HG02943 (cell line): Measurements from ENCODE around the gene FHIT.

Experiments
- ATAC-seq: cut with Tn5 transposase; IDR thresholded peaks from one replicate; pipeline ENCODE4 v1.9.1; 2021; ENCODE audit warnings: mild to moderate bottlenecking, low read depth, moderate library complexity; ENCODE audit not compliant: unreplicated experiment

FHIT gene

GRCh38 chr3:59885899-59886400 lies 1365.3 kb downstream of the FHIT start:
- no peak for ATAC-seq

- no peak for ATAC-seq
These were observed 1366.2 kb downstream of the FHIT start for GRCh38 chr3:59885101-59885500.

DNA sequence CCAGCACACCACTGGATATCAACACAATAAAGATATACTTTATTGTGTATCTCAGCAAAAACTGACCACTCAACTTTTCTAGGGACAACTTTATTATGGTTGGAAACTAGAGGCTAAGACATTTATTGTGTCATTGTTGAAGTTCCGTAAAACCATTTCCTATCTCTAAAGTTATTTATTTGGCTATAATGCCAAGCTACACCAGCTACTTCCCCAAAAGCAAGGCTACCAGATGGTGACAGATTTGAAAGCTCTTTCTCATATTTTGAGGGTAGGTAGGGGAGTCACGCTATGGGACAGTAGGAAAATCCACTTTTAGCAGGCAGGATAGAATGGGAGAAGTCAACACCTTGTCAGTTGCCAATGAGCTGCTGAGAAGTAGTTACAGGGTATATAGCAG lies 1366.8 kb downstream of the FHIT start:
- no peak for ATAC-seq

GRCh38 chr3:59882746-59883145 lies 1368.5 kb downstream of the FHIT start:
- no peak for ATAC-seq

DNA sequence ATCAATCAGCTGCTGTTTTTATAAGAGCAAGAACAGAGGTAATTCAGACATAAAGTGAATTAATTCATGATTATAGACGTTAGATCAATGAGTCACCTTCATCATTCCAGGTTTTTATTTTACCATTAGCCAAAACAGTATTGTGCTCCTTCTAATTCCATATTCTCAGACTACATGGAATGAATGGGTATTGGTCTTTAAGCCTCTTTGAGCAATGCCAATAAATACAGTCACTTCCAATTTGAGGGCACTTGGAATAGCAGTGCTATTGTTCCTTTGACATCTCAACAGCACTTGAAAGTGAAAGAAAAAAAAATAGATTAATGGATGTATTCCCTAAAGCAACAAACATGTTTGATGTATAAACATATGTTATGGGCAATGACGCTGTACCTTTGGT lies 1370.5 kb downstream of the FHIT start:
- no peak for ATAC-seq

DNA sequence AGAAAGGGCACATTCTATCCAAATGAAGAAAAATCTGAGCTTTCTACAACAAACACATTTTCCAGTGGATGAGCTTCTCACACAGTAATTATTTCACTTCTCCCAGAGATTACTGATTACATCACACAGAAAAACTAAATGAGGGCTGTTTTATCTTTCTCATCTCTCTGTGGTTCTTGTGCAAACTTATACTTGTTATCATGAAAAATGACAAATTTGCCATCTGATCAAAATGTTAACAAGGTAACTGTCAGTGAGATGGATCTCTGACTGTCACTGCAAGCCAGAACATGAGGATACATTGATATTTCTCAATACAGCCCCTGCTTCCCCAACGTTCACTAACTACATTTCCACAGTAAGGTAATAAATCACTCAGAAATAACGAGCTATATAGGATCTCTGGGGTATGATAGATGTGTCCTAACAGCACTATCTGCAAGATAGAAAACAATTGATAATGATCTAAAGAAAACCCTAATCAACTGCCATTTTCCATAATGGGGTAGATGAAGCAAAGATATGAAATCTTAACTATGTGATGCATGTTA lies 1372.1 kb downstream of the FHIT start:
- ATAC-seq: no peak

GRCh38 chr3:59878038-59878427 lies 1373.2 kb downstream of the FHIT start:
- no peak for ATAC-seq

- no peak for ATAC-seq
These were observed 1373.8 kb downstream of the FHIT start for GRCh38 chr3:59877263-59878037.

- ATAC-seq: no peak
These were observed 1374.7 kb downstream of the FHIT start for GRCh38 chr3:59876533-59877062.

DNA sequence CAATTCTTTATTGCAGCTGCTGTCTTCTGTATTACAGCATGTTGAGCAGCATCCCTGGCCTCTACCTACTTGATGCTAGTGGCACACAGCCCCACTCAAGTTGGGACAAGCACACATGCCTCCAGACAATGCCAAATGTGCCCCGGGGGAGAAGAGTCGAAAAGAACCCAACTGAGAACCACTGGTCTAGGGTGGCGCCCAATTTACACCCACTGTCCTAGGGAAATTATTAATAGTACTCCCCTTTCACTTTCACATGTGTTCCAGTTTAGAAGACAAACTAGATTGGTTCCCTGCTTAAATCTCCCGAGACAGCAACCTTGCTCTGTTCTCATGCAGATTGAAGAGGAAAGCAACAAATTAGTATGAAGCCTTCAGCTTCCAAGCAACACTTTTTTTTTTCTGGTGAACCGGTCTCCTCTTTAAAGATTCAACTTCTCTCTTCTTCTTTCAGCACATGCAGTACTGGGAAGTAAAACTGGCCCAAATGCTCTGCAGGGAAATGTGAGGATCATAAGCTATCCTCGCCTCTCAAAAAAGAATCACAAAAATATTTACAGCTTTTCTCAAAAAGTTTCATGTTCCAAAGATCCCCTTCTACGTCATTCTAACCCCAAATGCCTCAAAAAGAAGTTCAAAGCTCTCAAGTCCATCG lies 1377.5 kb downstream of the FHIT start:
- no peak for ATAC-seq

DNA sequence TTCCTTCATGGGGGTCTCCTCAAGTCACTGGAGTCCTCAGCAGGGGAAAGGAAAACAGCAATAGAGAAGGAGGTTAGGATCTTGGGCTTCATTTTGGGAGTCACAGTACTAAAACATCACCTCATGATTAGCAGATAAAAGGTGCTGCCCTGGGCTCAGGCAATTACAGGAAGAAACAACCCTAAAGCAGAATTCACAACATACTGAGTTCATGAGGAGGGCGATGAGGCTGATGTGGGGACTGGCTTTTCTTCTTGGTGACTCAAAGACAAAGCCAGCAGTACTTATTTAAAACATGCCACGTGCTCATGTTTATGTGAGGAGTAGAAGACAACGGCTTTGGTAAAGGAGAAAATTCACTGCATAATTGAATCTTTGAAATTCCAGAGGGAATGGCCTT lies 1379.1 kb downstream of the FHIT start:
- ATAC-seq: no peak

GRCh38 chr3:59867185-59868002 lies 1383.9 kb downstream of the FHIT start:
- no peak for ATAC-seq

GRCh38 chr3:59866076-59866475 lies 1385.2 kb downstream of the FHIT start:
- ATAC-seq: no peak

DNA sequence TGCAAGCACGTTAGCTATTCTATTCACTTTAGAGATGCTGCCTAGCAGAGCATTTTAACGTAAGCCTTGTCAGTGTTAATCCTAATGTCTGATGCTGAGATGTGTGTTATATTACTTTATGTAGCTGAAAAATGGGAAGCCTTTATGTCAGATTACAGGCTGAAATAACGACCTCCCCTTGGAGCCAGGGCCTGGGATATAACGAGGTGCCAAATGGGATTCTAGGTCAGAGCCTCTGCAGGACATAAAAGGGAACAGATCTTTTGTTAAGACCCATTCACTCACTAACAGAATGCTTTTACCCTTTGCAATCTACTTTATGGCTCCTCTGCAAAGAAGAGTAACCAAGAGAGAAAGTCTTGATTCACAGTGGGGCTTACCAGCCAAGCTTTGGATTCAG lies 1385.9 kb downstream of the FHIT start:
- no peak for ATAC-seq

GRCh38 chr3:59862686-59863085 lies 1388.6 kb downstream of the FHIT start:
- no peak for ATAC-seq

DNA sequence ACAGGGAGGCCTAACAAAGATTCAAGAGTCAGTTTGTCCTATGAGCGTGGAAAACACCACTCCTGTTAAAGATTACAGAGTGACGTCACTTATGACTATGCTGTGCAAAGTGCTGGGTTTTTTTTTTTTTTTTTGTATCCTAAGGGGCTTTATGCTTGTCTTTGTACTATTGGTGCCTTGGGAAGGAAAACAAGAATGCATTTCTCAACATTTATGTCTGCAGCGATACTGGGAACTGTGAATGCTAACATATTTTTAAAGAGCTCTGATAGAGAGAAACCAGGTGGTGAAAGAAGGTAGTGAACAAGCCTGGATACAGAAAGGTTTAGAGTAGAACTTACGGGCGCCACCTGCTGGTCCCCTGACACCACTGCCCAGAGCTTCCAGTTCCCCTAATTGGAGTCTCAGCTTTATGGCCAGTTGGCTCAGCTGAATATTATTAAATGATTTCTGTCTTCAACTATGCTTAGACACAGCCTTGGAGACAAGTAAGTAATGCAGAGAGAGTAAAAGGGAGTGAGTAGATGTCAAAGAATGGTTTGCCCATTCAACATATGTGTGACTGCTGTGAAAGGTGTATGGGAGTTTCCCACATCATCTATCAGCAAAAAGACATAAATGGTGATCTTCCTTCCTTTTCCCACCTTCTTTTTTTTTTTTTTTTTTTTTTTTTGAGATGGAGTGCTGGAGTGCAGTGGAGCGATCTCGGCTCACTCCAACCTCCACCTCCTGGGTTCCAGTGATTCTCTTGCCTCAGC lies 1393.5 kb downstream of the FHIT start:
- ATAC-seq: peak; percentile 96

DNA sequence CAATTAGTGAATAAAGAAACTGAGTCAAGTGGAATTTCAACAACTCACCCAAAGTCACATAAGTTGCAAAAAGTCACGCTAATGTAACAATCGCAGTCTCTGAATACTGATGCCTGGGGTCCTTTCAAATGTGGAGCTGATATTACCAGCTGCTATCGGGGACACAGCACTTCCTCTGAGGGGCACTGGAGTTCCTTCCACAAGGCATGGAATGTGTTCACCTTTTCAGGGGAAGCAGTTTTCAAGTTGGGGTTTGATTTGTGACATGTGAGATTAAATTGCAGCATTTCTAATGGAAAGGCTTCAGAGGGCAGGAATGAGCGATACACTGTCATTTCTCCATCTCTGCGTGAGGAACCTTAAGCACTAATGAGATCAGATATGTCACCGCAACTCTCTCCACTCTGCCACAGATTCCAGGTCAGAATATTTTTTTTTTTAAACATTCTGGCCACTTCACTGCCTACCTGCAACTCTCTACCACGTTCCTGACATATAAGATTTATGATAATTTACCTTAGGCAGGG lies 1394.3 kb downstream of the FHIT start:
- no peak for ATAC-seq

DNA sequence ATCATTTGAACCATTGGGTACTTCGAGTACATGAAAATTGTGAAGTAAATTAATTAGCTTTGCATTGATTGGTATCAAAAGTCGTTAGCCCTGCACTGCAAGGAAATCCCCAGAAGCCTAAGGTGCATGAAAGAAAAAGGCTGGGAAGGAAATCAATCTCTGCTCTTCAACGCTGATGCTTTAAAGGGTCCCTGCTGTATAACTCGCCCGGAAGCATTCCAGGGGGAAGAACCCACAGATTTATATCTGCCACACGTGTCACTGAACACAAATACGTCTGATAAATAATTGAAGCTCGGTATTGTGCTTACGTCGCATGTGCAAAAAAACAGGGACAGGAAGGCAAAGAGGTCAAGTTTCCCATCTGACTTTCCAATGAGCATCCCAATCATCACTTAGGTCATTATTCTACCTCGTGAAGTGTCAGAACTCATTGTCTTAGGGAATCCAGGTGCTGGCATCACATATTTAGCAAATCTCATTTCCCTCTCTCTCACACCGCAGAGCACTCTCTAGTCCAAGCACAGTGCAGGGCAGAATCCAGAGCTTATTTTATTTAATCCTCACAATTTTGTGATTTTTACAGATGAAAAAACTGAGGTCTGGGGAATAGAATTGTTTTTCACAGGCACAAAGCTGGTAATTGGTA lies 1397.1 kb downstream of the FHIT start:
- ATAC-seq: no peak

DNA sequence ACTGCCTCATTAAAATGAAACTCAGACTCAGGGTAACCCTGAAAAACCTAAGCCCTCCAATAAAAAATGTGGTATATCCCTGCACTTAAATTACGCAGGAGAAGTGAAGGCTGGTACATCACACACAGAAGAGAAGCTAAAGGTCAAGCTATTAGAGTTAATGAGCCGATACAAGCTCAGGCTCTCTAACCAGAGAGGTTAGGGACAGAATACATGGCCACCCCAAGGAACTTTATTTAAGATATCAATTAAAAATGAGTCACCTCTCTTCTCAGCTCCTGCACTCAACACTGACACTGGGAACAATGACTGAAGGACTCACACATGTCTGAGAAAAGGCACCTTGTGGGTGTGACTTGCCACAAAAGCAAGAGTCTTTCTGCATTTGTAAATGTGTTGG lies 1400.8 kb downstream of the FHIT start:
- no peak for ATAC-seq
